Upper lobe of right lung (tissue), 1 donor: ENCODE measurements around the gene RANBP1. TPM values are rescaled to one million over a fixed set of nuclear protein-coding genes. Genes with fewer than 3 reads are reported as not detected.

ENCODE experiments used
- ATAC-seq: fragments of 200-7000 bp; cut with Tn5 transposase; one replicate; pipeline ENCODE4 v1.9.1; 2020; ENCODE audit warnings: mild to moderate bottlenecking, moderate library complexity
- DNase-seq: peaks from one replicate; pipeline ENCODE4 v3.0.0-alpha.2; 2020
- H3K27ac ChIP-seq: fragments of 200-600 bp; one replicate; pipeline ENCODE4 v1.8.0; 2022
- H3K27me3 ChIP-seq: fragments of 200-600 bp; one replicate; pipeline ENCODE4 v1.8.0; 2022; ENCODE audit warnings: mild to moderate bottlenecking
- H3K36me3 ChIP-seq: fragments of 200-600 bp; one replicate; pipeline ENCODE4 v1.8.0; 2022
- H3K4me1 ChIP-seq: fragments of 200-600 bp; one replicate; pipeline ENCODE4 v1.8.0; 2022
- H3K4me3 ChIP-seq: fragments of 200-600 bp; one replicate; pipeline ENCODE4 v1.8.0; 2022; ENCODE audit warnings: mild to moderate bottlenecking
- H3K9me3 ChIP-seq: fragments of 200-600 bp; one replicate; pipeline ENCODE4 v1.8.0; 2022
- CTCF ChIP-seq: fragments of 200-600 bp; IDR thresholded peaks from one replicate; pipeline ENCODE4 v1.8.0; 2022; ENCODE audit warnings: antibody characterized with exemption
- intact Hi-C: fragments of 100-400 bp; cut with DNase I; formaldehyde crosslinking; loops from one replicate; pipeline ENCODE4 v1.11.0; 2022
- total RNA-seq: library from RNA; stranded (reverse); fragmentation: NEBNext Ultra II Directional; extraction: Animal tissue kit (Norgen Biotek cat#: 25700); gene quantifications from one replicate; pipeline ENCODE4 v1.2.1, GENCODE V29; 2021
- donor health status: DM: no; HTN: yes; CAD: no; lungs with severe emphysema.

Gene RANBP1
- total RNA-seq, 1 donor from 2014 or later = 53.0 TPM

- Histone ChIP-seq H3K36me3 (peaks cover 13% of the 10 kb centered on the region), H3K4me1 (peaks cover 31% of the 10 kb centered on the region), H3K27ac (peak overlapping the region; percentile 92), H3K27me3 (no peaks in the 10 kb centered on the region), H3K4me3 (peak overlapping the region; percentile 96), H3K9me3 (no peaks in the 10 kb centered on the region)
- TF ChIP-seq CTCF = no peak
- DNase-seq (peak; percentile 94), ATAC-seq (peak; percentile 90)
- intact Hi-C loops = no loop called here
Measured at GRCh38 chr22:20130731-20131596, 15.1 kb downstream of the RANBP1 start.

- DNase-seq = peak; percentile 78
- intact Hi-C loops = no loop called here
- H3K27ac ChIP-seq = peak within 1 kb of the TSS; percentile 92
- peaks cover 36% of the 10 kb centered on the region for H3K4me1 ChIP-seq
- no peaks in the 10 kb centered on the region for H3K27me3 ChIP-seq
- TF ChIP-seq CTCF = no peak
- H3K4me3 ChIP-seq = peak within 1 kb of the TSS; percentile 96
- H3K9me3 ChIP-seq = no peaks in the 10 kb centered on the region
- peak; percentile 69 for ATAC-seq
- peaks cover 7% of the 10 kb centered on the region for H3K36me3 ChIP-seq
Measured at GRCh38 chr22:20131597-20131858, 15.6 kb downstream of the RANBP1 start, which contains the start of gene ZDHHC8. Gene ZDHHC8, plus strand, starts transcription at chr22:20131804. Its CDS starts 144 bp downstream, at chr22:20131948.

- TF ChIP-seq CTCF = no peak
- Histone ChIP-seq H3K9me3 (no peaks in the 10 kb centered on the region), H3K4me1 (peaks cover 40% of the 10 kb centered on the region), H3K4me3 (peak overlapping the region; percentile 92), H3K36me3 (peaks cover 2% of the 10 kb centered on the region), H3K27me3 (no peaks in the 10 kb centered on the region), H3K27ac (peak overlapping the region; percentile 68)
- peak; percentile 86 for DNase-seq
- ATAC-seq = peak; percentile 54
- intact Hi-C loops = no loop called here
Measured at GRCh38 chr22:20131859-20132685, 16.2 kb downstream of the RANBP1 start.

GRCh38 chr22:20132686-20133246 lies 16.9 kb downstream of the RANBP1 start:
- no peaks in the 10 kb centered on the region for H3K9me3 ChIP-seq
- ATAC-seq (no peak), DNase-seq (no peak)
- H3K4me3 ChIP-seq = peak overlapping the region; percentile 92
- no peaks in the 10 kb centered on the region for H3K36me3 ChIP-seq
- intact Hi-C loops = no loop called here
- peak overlapping the region; percentile 68 for H3K27ac ChIP-seq
- H3K27me3 ChIP-seq = no peaks in the 10 kb centered on the region
- no peak for TF ChIP-seq CTCF
- peaks cover 47% of the 10 kb centered on the region for H3K4me1 ChIP-seq

- H3K27me3 ChIP-seq = no peaks in the 10 kb centered on the region
- TF ChIP-seq CTCF = no peak
- peaks cover 54% of the 10 kb centered on the region for H3K4me1 ChIP-seq
- no peak for ATAC-seq
- intact Hi-C loops = no loop called here
- no peaks in the 10 kb centered on the region for H3K9me3 ChIP-seq
- no peak overlapping the region for H3K4me3 ChIP-seq
- H3K36me3 ChIP-seq = no peaks in the 10 kb centered on the region
- H3K27ac ChIP-seq = no peak overlapping the region
- DNase-seq = no peak
Measured at GRCh38 chr22:20133930-20134549, 18.1 kb downstream of the RANBP1 start.
